ENCODE measurements around the gene SMIM20. TPM values are rescaled to one million over a fixed set of nuclear protein-coding genes. Genes with fewer than 3 reads are reported as not detected.
A peak's percentile ranks its signal among the peaks of the same experiment; 100 is the strongest.
"Not testable (repeated sequence)": the region's sequence is repeated elsewhere in the genome, so short reads cannot be mapped to it uniquely, and the experiment has no call there.

Gene SMIM20
- total RNA-seq, 2 donors from 2014 or later = 31.6 to 31.8 TPM

GRCh38 chr4:25889589-25890503 lies 24.2 kb upstream of the SMIM20 start:
- no peak for DNase-seq
- no peak for ATAC-seq
- intact Hi-C loops (cut with DNase I, micrococcal nuclease) = no loop called here

DNA sequence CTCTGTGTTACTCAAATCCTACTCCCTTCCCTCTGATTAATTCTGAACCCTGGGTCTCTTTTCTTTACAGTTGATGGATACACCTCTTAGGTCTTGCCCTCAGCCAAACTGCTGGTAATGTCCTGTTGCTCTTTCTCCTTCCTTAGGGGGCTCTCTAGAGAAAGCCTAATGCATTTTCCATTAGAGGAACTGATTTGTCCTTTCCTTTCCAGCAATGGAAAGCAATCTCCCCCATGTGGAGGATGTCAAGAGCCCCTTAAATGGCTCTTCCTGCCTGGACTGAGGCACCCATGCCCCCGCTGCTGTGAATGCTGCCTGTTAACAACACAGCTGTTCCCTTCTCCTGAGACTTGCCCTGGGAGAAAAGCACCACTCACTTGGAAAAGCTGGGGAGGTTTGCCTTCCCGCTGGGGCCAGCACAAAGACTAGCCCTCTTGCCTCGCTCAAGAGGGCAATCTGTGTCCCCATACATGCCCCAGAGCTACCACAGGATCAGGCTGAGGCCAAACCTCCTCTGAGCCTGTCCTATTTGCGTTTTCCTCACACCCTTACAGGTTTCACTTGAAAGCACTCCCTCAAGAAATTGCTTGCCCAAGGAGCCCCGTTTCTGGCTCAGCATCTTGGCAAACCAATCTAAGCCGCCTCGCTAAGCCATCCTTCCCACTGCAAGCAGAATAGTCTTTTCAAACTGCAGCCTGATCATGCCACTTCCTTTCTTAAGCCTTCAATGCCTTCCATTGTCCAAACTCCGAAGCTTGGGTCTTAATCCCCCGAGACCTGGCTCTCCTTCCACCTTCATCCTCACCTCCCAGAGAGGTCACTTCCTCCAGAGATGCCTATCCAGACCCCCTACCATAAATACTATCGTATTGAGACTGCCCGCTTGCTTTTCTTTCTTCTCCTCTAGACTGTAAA lies 23.2 kb upstream of the SMIM20 start:
- DNase-seq = no peak
- intact Hi-C loops (cut with DNase I, micrococcal nuclease) = no loop called here
- no peak for ATAC-seq

DNA sequence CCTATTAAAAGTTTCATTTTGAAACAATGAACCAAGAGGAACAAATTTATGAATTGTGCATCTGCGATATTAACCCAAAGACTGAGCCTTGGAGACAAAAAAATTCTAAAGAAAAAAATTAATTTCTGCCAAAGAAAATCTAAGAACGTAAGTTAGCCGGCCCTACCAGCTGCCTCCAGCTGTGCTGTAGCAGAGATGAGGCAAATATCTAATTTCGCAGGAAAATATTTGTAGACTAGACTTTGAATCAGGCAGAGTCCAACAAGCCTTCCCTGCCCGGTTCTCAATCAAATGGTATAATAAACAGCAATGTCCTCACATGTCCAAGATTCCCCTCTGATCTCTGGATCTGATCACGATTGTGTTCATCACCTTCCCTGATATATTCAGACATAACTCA lies 21.2 kb upstream of the SMIM20 start:
- intact Hi-C loops (cut with DNase I, micrococcal nuclease) = no loop called here
- DNase-seq = no peak
- ATAC-seq = no peak

GRCh38 chr4:25896776-25897539 lies 17.1 kb upstream of the SMIM20 start:
- DNase-seq (no peak), ATAC-seq (peak; percentile 34)
- intact Hi-C loops (cut with DNase I, micrococcal nuclease) = no loop called here

DNA sequence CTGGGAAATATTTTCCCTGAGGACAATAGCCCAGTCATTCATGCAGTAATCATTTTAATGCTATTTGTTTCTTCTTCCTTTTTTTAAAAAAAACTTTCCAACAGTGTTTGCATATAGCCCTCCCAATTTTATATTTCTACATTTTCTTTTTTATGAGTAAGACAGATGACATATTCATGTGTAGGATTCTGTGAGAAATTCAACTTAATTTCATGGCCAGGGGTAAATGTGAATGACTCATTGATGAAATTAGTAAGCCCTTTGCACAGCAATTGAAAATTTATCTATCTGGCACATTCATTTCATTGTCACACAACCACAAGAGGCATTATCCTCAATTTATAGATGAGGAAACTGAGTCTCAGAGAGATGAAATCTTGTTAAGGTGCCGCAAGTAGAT lies 13.7 kb upstream of the SMIM20 start:
- no peak for DNase-seq
- intact Hi-C loops (cut with DNase I, micrococcal nuclease) = no loop called here
- ATAC-seq = no peak

GRCh38 chr4:25901030-25901430 lies 13.0 kb upstream of the SMIM20 start:
- intact Hi-C loops (cut with DNase I, micrococcal nuclease) = no loop called here
- ATAC-seq (no peak), DNase-seq (no peak)

DNA sequence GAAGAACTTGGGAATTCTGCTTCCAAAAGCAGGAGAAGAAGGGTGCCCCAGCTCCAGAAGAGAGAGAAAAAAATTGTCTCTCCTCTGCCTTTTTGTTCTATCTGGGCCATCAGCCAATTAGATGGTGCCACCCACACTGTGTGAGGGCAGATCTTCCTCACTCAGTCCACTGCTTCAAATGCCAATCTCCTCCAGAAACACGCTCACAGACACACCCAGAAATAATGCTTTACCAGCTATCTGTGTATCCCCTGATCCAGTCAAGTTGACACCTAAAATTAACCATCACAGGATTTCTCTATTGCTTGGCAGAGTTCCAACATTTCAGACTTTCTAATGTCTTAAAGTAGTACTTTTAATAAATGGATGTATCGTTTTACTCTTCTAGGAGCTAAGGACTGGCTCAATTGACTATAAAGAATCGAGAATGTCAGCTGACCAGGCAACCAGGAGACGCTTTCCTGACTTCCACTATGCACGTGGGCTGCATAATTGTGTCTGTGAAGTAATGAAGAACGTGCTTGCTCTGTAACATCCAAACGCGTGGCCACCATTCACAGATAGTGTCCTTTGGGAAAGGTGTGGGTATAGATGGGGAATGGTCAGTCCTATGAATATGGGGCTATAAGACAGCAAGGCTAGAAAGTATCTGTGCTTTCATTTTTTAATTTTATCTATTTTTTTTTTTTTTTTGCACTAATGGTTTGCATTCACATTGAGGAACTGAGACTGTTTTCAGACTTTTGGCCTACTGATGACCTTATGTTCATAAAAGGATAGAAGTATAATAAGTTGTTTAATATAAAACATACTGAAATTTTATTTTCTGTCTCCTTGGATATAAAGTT lies 9.9 kb upstream of the SMIM20 start:
- intact Hi-C loops (cut with DNase I, micrococcal nuclease) = no loop called here
- ATAC-seq = no peak

DNA sequence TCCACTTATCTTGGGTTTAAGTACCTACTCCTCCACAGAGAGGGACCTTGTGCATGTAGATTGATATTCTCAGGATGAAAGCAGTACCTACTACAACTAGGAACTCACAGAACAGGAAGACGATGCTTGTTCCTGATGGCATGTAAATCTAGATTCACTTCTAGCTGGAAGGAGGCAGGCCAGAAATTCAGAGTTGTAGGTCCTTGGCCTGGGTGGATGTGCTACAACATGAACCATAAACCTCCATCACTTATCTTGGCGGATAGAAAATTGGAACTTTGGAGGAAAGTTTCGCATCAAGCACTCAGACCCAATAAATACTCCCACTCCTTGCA lies 9.3 kb upstream of the SMIM20 start:
- no peak for DNase-seq
- intact Hi-C loops (cut with DNase I, micrococcal nuclease) = no loop called here
- no peak for ATAC-seq

More for the DNA sequence above, 9.9 kb upstream of the SMIM20 start:
- no peak for DNase-seq

- no peak for DNase-seq
- no peak for ATAC-seq
- intact Hi-C loops (cut with DNase I, micrococcal nuclease) = no loop called here
Measured at GRCh38 chr4:25905371-25905770, 8.6 kb upstream of the SMIM20 start.

GRCh38 chr4:25906113-25906512 lies 7.9 kb upstream of the SMIM20 start:
- intact Hi-C loops (cut with DNase I, micrococcal nuclease) = not testable (repeated sequence)

DNA sequence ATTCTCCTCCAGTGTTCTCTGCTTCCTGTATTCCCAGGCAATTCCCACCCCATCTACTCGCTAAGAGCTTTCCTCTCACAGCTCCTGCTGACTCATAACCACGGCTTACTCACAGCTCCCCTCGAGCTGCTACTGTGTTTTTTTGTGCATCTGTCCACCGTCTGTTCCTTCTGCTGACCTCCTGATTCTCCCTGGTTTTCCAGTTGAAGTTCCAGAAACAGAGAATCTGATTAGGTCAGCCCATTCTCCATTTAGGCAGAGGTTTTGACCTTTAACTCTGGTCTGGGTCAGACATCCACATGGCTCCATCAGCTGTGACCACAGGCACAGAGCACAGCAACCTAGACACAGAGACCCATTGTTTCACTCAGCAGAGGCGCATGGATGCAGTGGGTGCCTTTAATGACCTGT lies 5.5 kb upstream of the SMIM20 start:
- ATAC-seq = no peak
- intact Hi-C loops (cut with DNase I, micrococcal nuclease) = no loop called here
- DNase-seq = no peak

More at GRCh38 chr4:25906113-25906512, 7.9 kb upstream of the SMIM20 start:
- not testable (repeated sequence) for ATAC-seq, DNase-seq

DNA sequence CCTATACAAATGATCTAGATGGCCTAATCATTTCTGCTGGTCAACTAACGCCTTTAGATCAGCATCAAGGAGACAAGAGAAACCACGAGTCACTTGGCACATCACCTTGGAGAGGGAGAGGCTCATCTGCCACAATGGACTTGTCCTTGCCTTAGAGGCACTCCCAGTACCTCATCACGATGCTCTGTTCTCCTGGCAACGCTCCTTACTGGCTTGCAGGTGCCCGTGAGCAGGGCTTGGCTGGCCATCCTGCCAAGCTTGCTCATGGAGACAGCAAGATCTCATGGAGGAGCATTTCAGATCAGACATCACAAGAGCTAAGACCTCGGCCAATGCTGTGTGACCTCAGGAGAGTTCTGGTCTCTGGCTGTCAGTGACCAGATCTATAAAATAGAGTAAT lies 2.7 kb upstream of the SMIM20 start:
- intact Hi-C loops (cut with DNase I, micrococcal nuclease) = no loop called here
- DNase-seq (no peak), ATAC-seq (no peak)

- DNase-seq (peak; percentile 74), ATAC-seq (peak; percentile 50)
- intact Hi-C loops (cut with DNase I, micrococcal nuclease) = no loop called here
Measured at GRCh38 chr4:25913056-25913850, 767 bp upstream of the SMIM20 start.

DNA sequence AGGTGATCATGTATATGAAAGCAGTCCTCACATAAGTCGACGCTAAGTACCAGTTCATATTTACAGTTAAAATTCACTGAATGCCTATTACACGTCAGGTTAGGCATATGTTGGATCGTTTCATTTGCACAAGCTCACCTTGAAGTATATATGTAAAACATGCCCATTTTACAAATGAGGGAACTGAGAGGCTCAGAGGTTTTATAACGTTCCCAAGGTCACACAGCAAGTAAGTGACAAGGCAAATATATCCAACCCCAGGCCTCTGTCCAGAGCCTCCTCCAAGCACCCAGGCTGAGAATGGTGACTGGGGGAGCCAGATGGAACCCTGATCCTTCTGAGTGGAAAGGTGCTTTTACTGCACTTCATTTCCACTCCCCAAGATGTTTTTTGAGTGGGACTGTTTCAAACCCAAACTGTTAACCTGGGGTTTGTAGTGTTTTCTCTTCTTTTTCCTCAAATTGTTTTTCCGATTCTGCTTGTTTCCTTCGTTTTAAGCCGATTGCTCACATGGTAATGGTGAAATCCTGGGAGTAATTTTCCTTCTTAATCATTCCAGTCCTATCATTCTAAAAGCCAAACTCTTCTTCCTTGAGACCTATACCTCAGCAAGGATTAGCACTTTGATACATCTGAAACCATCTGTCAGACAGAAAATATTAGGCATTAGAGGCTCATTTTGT lies 791 bp downstream of the SMIM20 start:
- ATAC-seq (no peak), DNase-seq (no peak)
- intact Hi-C loops (cut with DNase I, micrococcal nuclease) = no loop called here

GRCh38 chr4:25915353-25915705 lies 1.3 kb downstream of the SMIM20 start:
- no peak for DNase-seq
- intact Hi-C loops (cut with DNase I, micrococcal nuclease) = no loop called here
- no peak for ATAC-seq

DNA sequence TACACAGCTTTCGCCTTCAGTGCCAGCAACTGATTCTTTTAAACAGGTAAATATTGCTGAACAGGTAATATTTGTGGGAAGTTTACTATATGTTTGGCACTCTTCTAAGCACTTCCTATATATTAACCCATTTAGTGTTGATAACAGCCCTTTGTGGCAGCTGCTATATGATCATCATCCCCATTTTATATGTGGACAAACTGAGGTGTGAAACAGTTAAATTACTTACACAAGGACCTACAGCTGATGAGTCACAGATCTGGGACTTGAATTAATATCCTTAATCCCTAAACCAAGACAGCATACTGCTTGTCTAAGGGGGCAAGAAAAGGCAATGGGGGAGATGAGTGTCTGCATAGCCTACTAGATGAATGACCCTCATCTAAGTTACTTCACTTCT lies 2.9 kb downstream of the SMIM20 start:
- DNase-seq (no peak), ATAC-seq (no peak)
- intact Hi-C loops (cut with DNase I, micrococcal nuclease) = no loop called here

DNA sequence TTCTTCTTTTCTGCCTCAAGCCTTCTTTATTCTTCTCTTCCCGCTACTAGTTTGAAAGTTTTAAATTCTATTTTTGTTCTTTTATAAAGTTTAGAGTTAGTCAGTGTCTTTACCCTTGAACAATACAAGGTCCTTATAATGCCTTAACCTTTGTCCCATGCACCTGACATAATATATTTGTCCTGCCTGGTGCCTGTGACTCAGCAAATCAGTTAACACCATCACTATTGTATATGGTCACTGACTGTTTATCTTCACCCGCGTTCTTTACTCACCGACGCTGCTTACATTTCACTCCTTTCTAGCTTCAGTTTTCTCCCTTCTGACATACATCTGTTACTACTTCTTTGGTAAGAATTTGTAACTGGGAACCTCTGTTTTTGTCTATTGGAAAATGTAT lies 5.7 kb downstream of the SMIM20 start:
- intact Hi-C loops (cut with DNase I, micrococcal nuclease) = no loop called here
- no peak for DNase-seq
- ATAC-seq = peak; percentile 97

Measured in left colon (tissue), 2 donors.